Mesenchymal stem cell (in vitro differentiated cells and primary cell): ENCODE results near the gene PTPRN2.

Experiments
- DNase-seq: peaks from one replicate; pipeline ENCODE4 v3.0.0-alpha.2; 2013
- H2AFZ ChIP-seq: one replicate; pipeline ENCODE4 v1.6.1; 2013; ENCODE audit warnings: low read depth, mild to moderate bottlenecking, control low read depth, inconsistent platforms, low read length, moderate library complexity
- H2AK5ac ChIP-seq: 2 replicates; pipeline ENCODE4 v1.6.1; 2013; ENCODE audit warnings: low read length, moderate library complexity, mild to moderate bottlenecking, inconsistent platforms; ENCODE audit not compliant: severe bottlenecking
- H2BK120ac ChIP-seq: one replicate; pipeline ENCODE4 v1.6.1; 2013; ENCODE audit warnings: low read depth, mild to moderate bottlenecking, inconsistent platforms, low read length, moderate library complexity
- H2BK12ac ChIP-seq, 2 experiments: one replicate each; pipeline ENCODE4 v1.6.1; 2013; ENCODE audit warnings: inconsistent platforms in 2 of 2, low read length in 2 of 2, mild to moderate bottlenecking in 2 of 2, moderate library complexity in 2 of 2, control low read depth in 1 of 2
- H2BK15ac ChIP-seq: one replicate; pipeline ENCODE4 v1.6.1; 2013; ENCODE audit warnings: mild to moderate bottlenecking, low read depth, inconsistent platforms; ENCODE audit not compliant: poor library complexity, severe bottlenecking
- H2BK5ac ChIP-seq: 2 replicates; pipeline ENCODE4 v1.6.1; 2013; ENCODE audit warnings: low read depth, mild to moderate bottlenecking, low read length, control low read depth, inconsistent platforms; ENCODE audit not compliant: poor library complexity, severe bottlenecking
- H3K14ac ChIP-seq, 2 experiments: one replicate each; pipeline ENCODE4 v1.6.1; 2013; ENCODE audit warnings: inconsistent platforms in 2 of 2, low read length in 2 of 2, control low read depth in 1 of 2, mild to moderate bottlenecking in 1 of 2, moderate library complexity in 1 of 2
- H3K18ac ChIP-seq, 2 experiments: one replicate each; pipeline ENCODE4 v1.6.1; 2013; ENCODE audit warnings: inconsistent platforms in 2 of 2, low read length in 2 of 2, control low read depth in 1 of 2, low read depth in 1 of 2, mild to moderate bottlenecking in 1 of 2
- H3K23ac ChIP-seq, 2 experiments: one replicate each; pipeline ENCODE4 v1.6.1; 2013; ENCODE audit warnings: inconsistent platforms in 2 of 2, low read length in 2 of 2, mild to moderate bottlenecking in 2 of 2, moderate library complexity in 2 of 2, control low read depth in 1 of 2
- H3K27ac ChIP-seq: 2 replicates; pipeline ENCODE4 v1.5.1; 2013; ENCODE audit warnings: mild to moderate bottlenecking, moderate library complexity, low read length, control low read depth, inconsistent platforms; ENCODE audit not compliant: poor library complexity, severe bottlenecking
- H3K27me3 ChIP-seq, 2 experiments: 2 replicates each; pipeline versions ENCODE4 v1.6.1 to v1.7.0; 2013; ENCODE audit warnings: low read length in 2 of 2, mild to moderate bottlenecking in 2 of 2, moderate library complexity in 2 of 2, control low read depth in 1 of 2, inconsistent platforms in 1 of 2; ENCODE audit not compliant: control insufficient read depth in 1 of 2, insufficient read depth in 1 of 2
- H3K36me3 ChIP-seq, 2 experiments: 2 replicates each; pipeline versions ENCODE4 v1.6.1 to v1.7.0; 2013; ENCODE audit warnings: low read length in 2 of 2, control low read depth in 1 of 2, inconsistent platforms in 1 of 2, low read depth in 1 of 2, mild to moderate bottlenecking in 1 of 2; ENCODE audit not compliant: insufficient read depth in 2 of 2, control insufficient read depth in 1 of 2
- H3K4ac ChIP-seq, 2 experiments: one replicate each; pipeline ENCODE4 v1.6.1; 2013; ENCODE audit warnings: inconsistent platforms in 2 of 2, low read length in 2 of 2, mild to moderate bottlenecking in 2 of 2, moderate library complexity in 2 of 2, control low read depth in 1 of 2, low read depth in 1 of 2
- H3K4me1 ChIP-seq: 2 replicates; pipeline ENCODE4 v1.6.1; 2013; ENCODE audit warnings: low read depth, low read length, control low read depth; ENCODE audit not compliant: control insufficient read depth, insufficient read depth
- H3K4me2 ChIP-seq: 2 replicates; pipeline ENCODE4 v1.6.1; 2013; ENCODE audit warnings: low read length, mild to moderate bottlenecking, inconsistent platforms; ENCODE audit not compliant: poor library complexity, severe bottlenecking
- H3K4me3 ChIP-seq, 2 experiments: 2 replicates each; pipeline versions ENCODE4 v1.5.1 to v1.7.0; 2013; ENCODE audit warnings: low read length in 2 of 2, mild to moderate bottlenecking in 2 of 2, control low read depth in 1 of 2, low read depth in 1 of 2; ENCODE audit not compliant: insufficient read depth in 1 of 2
- H3K79me1 ChIP-seq: replicated peaks from 2 replicates; pipeline ENCODE4 v1.6.1; 2013; ENCODE audit warnings: mild to moderate bottlenecking, control low read depth, low read length, inconsistent platforms; ENCODE audit not compliant: poor library complexity, severe bottlenecking
- H3K9ac ChIP-seq: 2 replicates; pipeline ENCODE4 v1.7.0; 2013; ENCODE audit warnings: mild to moderate bottlenecking, low read length, moderate library complexity
- H3K9me3 ChIP-seq: 2 replicates; pipeline ENCODE4 v1.7.0; 2013; ENCODE audit warnings: mild to moderate bottlenecking, low read length; ENCODE audit not compliant: control insufficient read depth
- H4K8ac ChIP-seq: one replicate; pipeline ENCODE4 v1.6.1; 2013; ENCODE audit warnings: inconsistent platforms, mild to moderate bottlenecking, low read length, moderate library complexity
- H4K91ac ChIP-seq: one replicate; pipeline ENCODE4 v1.6.1; 2013; ENCODE audit warnings: mild to moderate bottlenecking, low read length, inconsistent platforms
- WGBS: methylation state at CpG from one replicate; pipeline ENCODE4 v1.1.7; 2013; ENCODE audit warnings: mixed read lengths; 5-methylcytosine and 5-hydroxymethylcytosine counted together

The PTPRN2 gene

DNA sequence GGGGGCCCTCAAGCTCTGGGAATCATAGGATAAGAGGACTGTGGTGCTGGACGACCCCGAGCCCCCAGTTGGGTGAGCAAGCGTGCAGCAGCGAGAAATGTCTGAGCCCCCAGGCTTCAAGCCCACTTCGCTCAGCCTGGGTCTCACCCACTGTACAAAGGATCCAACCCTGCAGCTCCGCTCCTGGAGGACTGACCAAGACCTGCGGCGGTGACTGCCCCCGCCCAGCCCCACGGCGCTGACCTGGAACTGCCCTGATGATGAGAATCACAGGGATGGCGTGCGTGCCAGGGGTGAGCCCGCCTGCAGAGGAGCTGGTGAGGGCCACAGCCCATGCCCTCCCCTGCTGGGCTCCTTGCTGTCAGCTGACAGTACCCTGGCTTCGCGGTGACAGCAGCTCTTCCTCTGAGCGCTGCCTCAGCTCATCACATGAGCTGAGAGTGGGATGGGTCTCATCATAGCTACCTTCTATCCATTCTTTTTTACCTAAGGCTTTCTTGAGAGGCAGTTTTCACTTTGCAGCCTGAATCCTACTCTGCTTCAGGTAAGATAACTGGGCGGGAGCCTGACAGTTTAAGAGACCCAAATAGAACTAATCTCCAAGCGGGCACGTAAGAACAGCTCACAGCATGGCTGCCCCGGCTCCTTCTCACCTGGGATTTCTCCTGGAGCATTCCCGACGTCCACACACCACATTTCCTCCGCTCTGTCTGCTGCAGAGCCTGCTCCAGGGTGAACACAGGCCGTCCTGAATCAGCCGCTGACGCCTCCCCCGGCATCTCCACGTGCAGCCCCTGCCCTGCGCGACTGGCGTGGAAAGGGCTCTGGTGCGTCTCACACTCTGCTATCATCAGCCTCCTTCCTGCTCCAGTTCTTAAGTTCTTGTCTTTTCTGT lies 329.9 kb downstream of the PTPRN2 start:
- no peak overlapping the region for H2AK5ac ChIP-seq
- no peak for DNase-seq
- H3K9me3 ChIP-seq = peaks cover 8% of the 10 kb centered on the region
- H3K9ac ChIP-seq = no peak overlapping the region
- H3K4ac ChIP-seq = no peak overlapping the region
- H3K36me3 ChIP-seq = no peaks in the 10 kb centered on the region
- no peak overlapping the region for H3K18ac ChIP-seq
- H4K91ac ChIP-seq = no peak overlapping the region
- 87% methylated on average over 33 of the region's 33 CpGs for WGBS
- no peak overlapping the region for H2BK15ac ChIP-seq
- H3K4me1 ChIP-seq = no peaks in the 10 kb centered on the region
- H3K23ac ChIP-seq = no peak overlapping the region
- no peak overlapping the region for H3K4me3 ChIP-seq
- H2BK12ac ChIP-seq = no peak overlapping the region
- no peak overlapping the region for H2BK120ac ChIP-seq
- no peak overlapping the region for H3K4me2 ChIP-seq
- H2AFZ ChIP-seq = no peak overlapping the region
- H3K27me3 ChIP-seq = no peaks in the 10 kb centered on the region
- no peak overlapping the region for H3K14ac ChIP-seq
- no peak overlapping the region for H2BK5ac ChIP-seq
- no peak overlapping the region for H4K8ac ChIP-seq
- H3K27ac ChIP-seq = no peak overlapping the region
- H3K79me1 ChIP-seq = no peaks in the 10 kb centered on the region

DNA sequence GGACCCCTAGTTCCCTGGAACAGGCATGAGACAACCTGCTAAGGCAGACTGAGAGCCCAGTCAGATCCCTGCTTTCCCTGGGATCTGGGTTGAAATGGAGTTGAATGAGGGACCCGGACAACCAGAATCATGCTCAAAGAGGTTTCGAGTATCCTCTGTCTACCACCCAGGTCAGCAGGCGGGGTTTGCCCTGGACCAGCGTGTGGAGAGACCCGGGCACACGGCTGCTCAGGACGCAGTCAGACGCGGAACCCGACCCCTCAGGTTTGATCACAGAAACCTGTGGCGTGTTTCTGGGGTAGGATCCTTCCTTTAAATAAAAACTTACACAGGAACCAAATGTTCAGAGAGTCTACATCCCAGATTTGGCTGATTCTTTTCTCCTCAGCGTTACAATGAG lies 330.6 kb downstream of the PTPRN2 start:
- Histone ChIP-seq H2BK120ac (no peak overlapping the region), H2AFZ (no peak overlapping the region), H3K27ac (no peak overlapping the region), H3K79me1 (no peaks in the 10 kb centered on the region), H3K23ac (no peak overlapping the region), H3K14ac (no peak overlapping the region), H3K4me1 (no peaks in the 10 kb centered on the region), H2BK12ac (no peak overlapping the region), H3K9me3 (peaks cover 8% of the 10 kb centered on the region), H3K9ac (no peak overlapping the region), H4K91ac (no peak overlapping the region), H3K4me3 (no peak overlapping the region), H3K4ac (no peak overlapping the region), H3K36me3 (no peaks in the 10 kb centered on the region), H2BK15ac (no peak overlapping the region), H3K4me2 (no peak overlapping the region), H4K8ac (no peak overlapping the region), H2AK5ac (no peak overlapping the region), H2BK5ac (no peak overlapping the region), H3K27me3 (no peaks in the 10 kb centered on the region), H3K18ac (no peak overlapping the region)
- WGBS = 86% methylated on average over 12 of the region's 12 CpGs
- no peak for DNase-seq

DNA sequence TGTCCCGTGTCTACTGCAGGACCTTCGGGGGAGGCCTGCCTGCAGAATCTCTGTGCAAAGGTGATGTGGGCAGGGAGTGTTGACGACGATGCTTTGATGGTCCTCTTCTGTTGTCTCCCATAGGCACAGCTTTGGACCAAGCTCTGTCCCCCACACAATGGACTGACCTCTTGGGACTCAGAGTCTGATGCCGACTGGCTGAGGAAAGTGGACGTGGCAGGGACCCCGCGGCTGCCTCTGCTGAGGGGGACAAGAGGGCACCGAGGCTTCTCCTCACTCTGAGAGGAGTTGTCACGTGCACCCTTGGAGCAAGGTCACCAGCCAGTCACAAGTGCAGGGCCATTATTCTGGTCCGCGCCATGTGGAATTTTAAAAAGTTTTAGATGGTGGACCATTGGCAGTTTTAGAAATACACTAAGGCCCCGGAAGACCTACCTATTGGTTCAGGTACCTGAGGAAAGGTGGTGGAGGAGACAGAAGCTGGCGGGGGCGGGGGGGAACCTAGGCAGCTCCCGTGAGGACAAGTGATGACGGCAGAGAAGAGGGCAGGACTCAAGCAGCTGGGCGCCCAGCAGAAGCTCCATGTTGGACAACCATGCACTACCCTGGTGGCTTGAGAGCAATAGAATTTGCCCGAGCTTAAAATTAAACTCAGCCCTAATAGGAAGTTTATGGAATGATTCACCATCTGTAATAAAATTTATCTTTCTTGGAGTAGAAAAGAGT lies 331.4 kb downstream of the PTPRN2 start:
- no peak overlapping the region for H3K4ac ChIP-seq
- H3K4me2 ChIP-seq = no peak overlapping the region
- peaks cover 14% of the 10 kb centered on the region for H3K9me3 ChIP-seq
- no peak overlapping the region for H3K23ac ChIP-seq
- no peak overlapping the region for H3K14ac ChIP-seq
- H3K27me3 ChIP-seq = no peaks in the 10 kb centered on the region
- no peak for DNase-seq
- H2BK120ac ChIP-seq = no peak overlapping the region
- H3K27ac ChIP-seq = no peak overlapping the region
- no peaks in the 10 kb centered on the region for H3K79me1 ChIP-seq
- 84% methylated on average over 18 of the region's 19 CpGs for WGBS
- no peak overlapping the region for H2BK5ac ChIP-seq
- no peak overlapping the region for H2BK12ac ChIP-seq
- no peak overlapping the region for H2AK5ac ChIP-seq
- H2BK15ac ChIP-seq = no peak overlapping the region
- H2AFZ ChIP-seq = no peak overlapping the region
- H3K9ac ChIP-seq = no peak overlapping the region
- no peaks in the 10 kb centered on the region for H3K4me1 ChIP-seq
- no peaks in the 10 kb centered on the region for H3K36me3 ChIP-seq
- H4K91ac ChIP-seq = no peak overlapping the region
- no peak overlapping the region for H3K18ac ChIP-seq
- H3K4me3 ChIP-seq = no peak overlapping the region
- no peak overlapping the region for H4K8ac ChIP-seq

DNA sequence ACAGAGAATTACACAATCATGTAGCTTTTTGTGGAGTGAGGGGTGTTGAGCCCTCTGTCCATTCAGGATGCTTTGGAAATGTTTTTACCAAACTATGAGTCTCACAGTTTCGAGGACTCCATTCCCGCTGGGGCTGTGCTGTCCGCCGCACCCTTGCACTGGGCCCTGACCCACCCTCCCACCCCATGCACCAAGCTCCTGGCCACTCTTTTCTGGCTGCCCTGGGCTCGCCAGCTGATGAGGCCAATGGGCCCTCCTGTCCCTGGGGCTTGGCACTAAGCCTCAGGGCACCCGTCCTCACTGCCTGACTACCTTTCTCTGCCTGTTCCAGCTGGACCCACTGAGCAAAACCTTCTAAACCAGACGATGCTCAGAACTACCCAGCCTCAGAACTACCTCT lies 332.1 kb downstream of the PTPRN2 start:
- Histone ChIP-seq H3K23ac (no peak overlapping the region), H3K9me3 (peaks cover 16% of the 10 kb centered on the region), H2BK12ac (no peak overlapping the region), H2BK5ac (no peak overlapping the region), H3K18ac (no peak overlapping the region), H3K9ac (no peak overlapping the region), H3K4me2 (no peak overlapping the region), H2BK15ac (no peak overlapping the region), H3K79me1 (no peaks in the 10 kb centered on the region), H4K8ac (no peak overlapping the region), H3K27me3 (no peaks in the 10 kb centered on the region), H2BK120ac (no peak overlapping the region), H2AFZ (no peak overlapping the region), H2AK5ac (no peak overlapping the region), H4K91ac (no peak overlapping the region), H3K14ac (no peak overlapping the region), H3K4ac (no peak overlapping the region), H3K4me3 (no peak overlapping the region), H3K4me1 (no peaks in the 10 kb centered on the region), H3K27ac (no peak overlapping the region), H3K36me3 (no peaks in the 10 kb centered on the region)
- DNase-seq = no peak
- 76% methylated on average over 7 of the region's 7 CpGs for WGBS
